CD4-positive, CD25-positive, alpha-beta regulatory T cell (primary cell): ENCODE data around the gene TMEM117. TPM values are rescaled to one million over a fixed set of nuclear protein-coding genes. Genes with fewer than 3 reads are reported as not detected.

Source experiments
- ATAC-seq, 2 donors: fragments of 150-1000 bp; cut with Tn5 transposase; one replicate each; pipeline ENCODE4 v1.10.0; 2021; ENCODE audit warnings: low read depth in 2 of 2, moderate number of reproducible peaks in 2 of 2, moderate library complexity in 1 of 2
- DNase-seq, 3 donors: peaks; one replicate each; pipeline versions ENCODE4 v3.0.0 to v3.0.0-alpha.2; 2012 to 2022; ENCODE audit warnings: mixed read lengths in 1 of 3
- H3K27ac ChIP-seq: one replicate; pipeline ENCODE4 v1.7.0; 2013; ENCODE audit warnings: mild to moderate bottlenecking, low read length; ENCODE audit not compliant: insufficient read depth, poor library complexity, severe bottlenecking
- H3K27me3 ChIP-seq: one replicate; pipeline ENCODE4 v1.7.0; 2013; ENCODE audit warnings: low read length; ENCODE audit not compliant: control insufficient read depth, insufficient read depth
- H3K36me3 ChIP-seq: one replicate; pipeline ENCODE4 v1.7.0; 2013; ENCODE audit warnings: mild to moderate bottlenecking, low read length, moderate library complexity; ENCODE audit not compliant: control insufficient read depth, insufficient read depth
- H3K4me1 ChIP-seq: 2 replicates; pipeline ENCODE4 v1.7.0; 2013; ENCODE audit warnings: mild to moderate bottlenecking, low read length; ENCODE audit not compliant: insufficient read depth, control insufficient read depth, poor library complexity, severe bottlenecking
- H3K4me3 ChIP-seq: one replicate; pipeline ENCODE4 v1.7.0; 2013; ENCODE audit warnings: low read depth, mild to moderate bottlenecking, low read length, moderate library complexity
- H3K9me3 ChIP-seq, 2 experiments: 1 replicate in 1 of 2; 2 replicates in 1 of 2; pipeline ENCODE4 v1.7.0; 2013; ENCODE audit warnings: low read length in 2 of 2, mild to moderate bottlenecking in 1 of 2, moderate library complexity in 1 of 2; ENCODE audit not compliant: control insufficient read depth in 2 of 2
- H3K27ac Mint-ChIP-seq, 3 donors: one replicate each; pipeline ENCODE4 v1.8.0; 2020 to 2022; ENCODE audit warnings: mild to moderate bottlenecking in 3 of 3, mixed read lengths in 3 of 3, moderate library complexity in 2 of 3
- H3K27me3 Mint-ChIP-seq: one replicate; pipeline ENCODE4 v1.8.0; 2022; ENCODE audit warnings: mild to moderate bottlenecking, mixed read lengths
- H3K36me3 Mint-ChIP-seq: one replicate; pipeline ENCODE4 v1.8.0; 2020; ENCODE audit warnings: mixed read lengths
- H3K4me1 Mint-ChIP-seq, 4 donors: one replicate each; pipeline ENCODE4 v1.8.0; 2020 to 2022; ENCODE audit warnings: mixed read lengths in 4 of 4, mild to moderate bottlenecking in 1 of 4
- H3K4me3 Mint-ChIP-seq, 4 donors: one replicate each; pipeline ENCODE4 v1.8.0; 2020 to 2022; ENCODE audit warnings: mild to moderate bottlenecking in 4 of 4, mixed read lengths in 4 of 4, moderate library complexity in 3 of 4
- H3K9me3 Mint-ChIP-seq, 7 donors: one replicate each; pipeline ENCODE4 v1.8.0; 2020 to 2022; ENCODE audit warnings: mixed read lengths in 7 of 7, mild to moderate bottlenecking in 3 of 7, moderate library complexity in 2 of 7
- polyA plus RNA-seq, 4 donors: library from polyadenylated mRNA; unstranded; fragments of 300-500 nt; fragmentation: Illumina TruSeq; gene quantifications; one replicate each; pipeline ENCODE4 v1.2.3, GENCODE V29; 2021
- total RNA-seq: library from RNA; stranded (reverse); gene quantifications from one replicate; pipeline ENCODE4 v1.2.3, GENCODE V29; 2022

The TMEM117 gene
- total and polyA plus RNA-seq, 5 donors from 2014 or later, result 2.4 to 4.7 (median 3.2) TPM

DNA sequence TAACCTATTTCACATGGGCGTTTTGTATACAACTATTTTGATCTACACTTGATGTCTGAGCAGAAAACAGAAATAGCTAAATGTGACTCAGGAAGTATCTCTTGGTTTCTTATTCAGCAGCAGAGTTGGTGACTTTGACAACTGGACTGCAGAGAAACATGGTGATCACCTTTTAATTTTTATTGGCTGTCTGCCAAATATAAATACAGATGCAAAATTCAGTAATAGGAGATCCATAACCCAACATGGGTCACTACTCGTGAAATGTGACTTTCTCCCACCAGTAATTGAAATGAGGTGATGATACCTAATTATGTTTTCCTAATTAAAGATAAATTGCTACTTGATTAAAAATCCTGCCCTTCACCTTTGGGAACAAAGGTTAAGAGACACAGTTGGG, 553.2 kb downstream of the TMEM117 start:
- no peak overlapping the region for H3K27ac ChIP-seq
- no peak for ATAC-seq
- H3K9me3 ChIP-seq, result no peaks in the 10 kb centered on the region
- no peaks in the 10 kb centered on the region for H3K4me1 ChIP-seq
- Mint-ChIP-seq H3K27ac (no peak overlapping the region), H3K36me3 (peaks cover 3% of the 10 kb centered on the region), H3K9me3 (peaks cover 0 to 2% (median 0%) of the 10 kb centered on the region in 7 donors), H3K4me1 (no peaks in the 10 kb centered on the region), H3K27me3 (no peaks in the 10 kb centered on the region), H3K4me3 (no peak overlapping the region)
- DNase-seq, result no peak
- no peaks in the 10 kb centered on the region for H3K27me3 ChIP-seq
- H3K4me3 ChIP-seq, result no peak overlapping the region
- H3K36me3 ChIP-seq, result no peaks in the 10 kb centered on the region

DNA sequence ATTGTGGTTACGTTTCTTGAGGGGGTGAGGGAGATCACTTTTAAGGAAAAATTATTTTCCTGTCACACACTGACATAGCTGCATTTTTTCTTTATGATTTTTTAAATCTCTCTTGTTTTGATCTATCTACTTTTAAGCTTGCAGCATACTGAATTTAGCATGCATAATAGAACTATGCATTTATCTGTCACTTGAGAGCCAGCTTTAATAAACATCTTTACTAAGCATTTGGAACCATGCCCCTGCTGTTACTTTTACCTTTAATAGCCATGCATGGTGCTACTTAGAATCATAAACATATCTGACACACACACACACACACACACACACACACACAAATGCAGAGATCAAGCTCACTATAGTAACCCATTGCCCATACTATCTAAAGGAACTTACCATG, 554.0 kb downstream of the TMEM117 start:
- Histone ChIP-seq H3K27ac (no peak overlapping the region), H3K4me1 (no peaks in the 10 kb centered on the region), H3K9me3 (no peaks in the 10 kb centered on the region), H3K36me3 (no peaks in the 10 kb centered on the region), H3K4me3 (no peak overlapping the region), H3K27me3 (no peaks in the 10 kb centered on the region)
- DNase-seq (no peak), ATAC-seq (no peak)
- Mint-ChIP-seq H3K9me3 (peaks cover 0 to 2% (median 0%) of the 10 kb centered on the region in 7 donors), H3K4me3 (no peak overlapping the region), H3K36me3 (peaks cover 3% of the 10 kb centered on the region), H3K27me3 (no peaks in the 10 kb centered on the region), H3K4me1 (no peaks in the 10 kb centered on the region), H3K27ac (no peak overlapping the region)

DNA sequence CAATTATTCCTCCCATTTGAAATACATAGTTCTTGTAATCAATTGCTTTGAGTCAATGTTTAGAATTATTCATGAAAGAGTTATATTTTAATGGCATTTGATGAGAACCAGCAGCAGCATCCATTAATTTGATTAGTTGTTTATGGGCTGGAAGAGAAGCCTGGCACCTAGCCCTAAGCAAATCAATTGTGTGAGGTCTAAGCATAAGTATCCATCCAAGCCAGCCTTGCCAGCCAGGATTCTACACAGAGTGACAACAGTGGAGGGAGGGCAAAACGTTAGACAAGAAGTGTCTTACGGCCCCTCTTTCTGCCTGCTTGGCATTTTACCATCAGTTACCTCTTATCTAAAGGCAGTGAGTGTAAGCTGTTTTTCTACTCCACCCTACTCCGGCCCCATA, 561.8 kb downstream of the TMEM117 start:
- Histone ChIP-seq H3K4me3 (no peak overlapping the region), H3K36me3 (no peaks in the 10 kb centered on the region), H3K9me3 (no peaks in the 10 kb centered on the region), H3K4me1 (no peaks in the 10 kb centered on the region), H3K27ac (no peak overlapping the region), H3K27me3 (no peaks in the 10 kb centered on the region)
- Mint-ChIP-seq H3K4me3 (no peak overlapping the region), H3K4me1 (no peaks in the 10 kb centered on the region), H3K27me3 (no peaks in the 10 kb centered on the region), H3K9me3 (peaks cover 0 to 10% (median 1%) of the 10 kb centered on the region in 7 donors), H3K27ac (no peak overlapping the region), H3K36me3 (no peaks in the 10 kb centered on the region)
- no peak for ATAC-seq
- no peak for DNase-seq

DNA sequence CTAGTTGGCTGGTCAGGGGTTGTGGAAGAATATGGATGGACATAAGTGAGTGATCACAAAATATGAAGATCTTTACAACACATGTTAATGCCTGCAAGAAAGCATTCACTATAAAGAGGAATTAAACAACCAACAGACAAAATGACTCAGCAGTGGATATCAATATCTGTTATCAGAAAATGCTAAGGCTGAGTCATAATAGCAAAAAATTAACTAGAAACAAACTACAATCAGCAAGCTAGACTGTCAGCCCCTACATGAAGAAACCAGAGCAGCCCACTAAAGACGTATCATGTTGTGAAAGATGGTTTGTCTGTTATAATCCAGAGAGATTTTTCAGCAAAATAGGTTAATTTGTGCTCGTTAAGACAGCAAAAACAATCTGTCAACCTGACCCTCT, 567.3 kb downstream of the TMEM117 start:
- no peak for ATAC-seq
- Histone ChIP-seq H3K4me3 (no peak overlapping the region), H3K27ac (no peak overlapping the region), H3K9me3 (no peaks in the 10 kb centered on the region), H3K36me3 (no peaks in the 10 kb centered on the region), H3K27me3 (no peaks in the 10 kb centered on the region), H3K4me1 (no peaks in the 10 kb centered on the region)
- H3K4me1 Mint-ChIP-seq, result no peaks in the 10 kb centered on the region
- peaks cover 0 to 10% (median 1%) of the 10 kb centered on the region in 7 donors for H3K9me3 Mint-ChIP-seq
- H3K36me3 Mint-ChIP-seq, result no peaks in the 10 kb centered on the region
- no peak overlapping the region for H3K27ac Mint-ChIP-seq
- no peaks in the 10 kb centered on the region for H3K27me3 Mint-ChIP-seq
- DNase-seq, result no peak
- H3K4me3 Mint-ChIP-seq, result no peak overlapping the region

DNA sequence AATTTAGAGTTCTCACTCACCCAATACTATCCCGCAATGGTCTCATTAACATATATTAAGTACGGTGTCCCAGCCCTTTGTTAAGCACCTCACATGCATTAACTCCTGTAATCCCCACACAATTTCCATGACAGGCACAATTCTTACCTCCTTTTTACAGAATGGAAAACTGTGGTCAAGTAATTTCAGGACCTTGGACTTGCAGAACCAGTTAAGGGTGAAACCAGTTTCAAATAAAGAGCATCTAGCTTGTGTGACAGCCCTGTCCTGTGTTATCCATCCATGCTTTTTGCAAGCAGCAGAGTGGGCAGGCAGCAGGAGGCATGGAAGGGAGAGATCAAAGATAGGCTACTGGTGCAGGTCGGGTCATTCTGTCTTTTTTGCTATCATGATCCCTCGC, 569.4 kb downstream of the TMEM117 start:
- H3K4me3 Mint-ChIP-seq, result no peak overlapping the region
- Histone ChIP-seq H3K36me3 (no peaks in the 10 kb centered on the region), H3K4me1 (no peaks in the 10 kb centered on the region), H3K27ac (no peak overlapping the region), H3K4me3 (no peak overlapping the region), H3K27me3 (no peaks in the 10 kb centered on the region), H3K9me3 (no peaks in the 10 kb centered on the region)
- no peaks in the 10 kb centered on the region for H3K27me3 Mint-ChIP-seq
- H3K4me1 Mint-ChIP-seq, result no peaks in the 10 kb centered on the region
- no peak overlapping the region for H3K27ac Mint-ChIP-seq
- DNase-seq, result no peak
- no peaks in the 10 kb centered on the region for H3K36me3 Mint-ChIP-seq
- H3K9me3 Mint-ChIP-seq, result peaks cover 0 to 10% (median 1%) of the 10 kb centered on the region in 7 donors
- ATAC-seq, result no peak

DNA sequence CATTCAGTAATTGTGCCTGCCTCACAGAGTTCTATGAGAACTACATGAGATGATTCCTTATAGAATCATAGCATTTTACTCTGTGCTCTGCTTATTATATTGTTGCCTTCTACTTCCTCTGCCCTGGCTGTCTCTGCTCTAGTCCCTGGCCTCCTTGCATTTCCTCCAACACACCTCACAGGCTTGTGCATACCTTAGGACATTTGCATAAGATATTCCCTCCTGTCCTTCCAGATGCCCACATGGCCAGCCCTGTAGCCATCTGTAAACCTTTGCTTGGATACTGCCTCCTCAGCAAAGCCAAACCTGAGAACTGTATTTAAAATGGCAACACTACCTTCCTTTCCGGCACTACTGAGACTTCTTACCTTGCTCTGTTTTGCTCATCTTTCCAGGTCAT, 586.7 kb downstream of the TMEM117 start:
- H3K27ac ChIP-seq, result no peak overlapping the region
- DNase-seq (no peak), ATAC-seq (no peak)
- Mint-ChIP-seq H3K4me1 (no peaks in the 10 kb centered on the region), H3K9me3 (peaks cover 0 to 2% (median 0%) of the 10 kb centered on the region in 7 donors), H3K27me3 (no peaks in the 10 kb centered on the region), H3K27ac (no peak overlapping the region), H3K4me3 (no peak overlapping the region), H3K36me3 (no peaks in the 10 kb centered on the region)
- no peaks in the 10 kb centered on the region for H3K36me3 ChIP-seq
- no peak overlapping the region for H3K4me3 ChIP-seq
- H3K27me3 ChIP-seq, result no peaks in the 10 kb centered on the region
- no peaks in the 10 kb centered on the region for H3K9me3 ChIP-seq
- no peaks in the 10 kb centered on the region for H3K4me1 ChIP-seq

DNA sequence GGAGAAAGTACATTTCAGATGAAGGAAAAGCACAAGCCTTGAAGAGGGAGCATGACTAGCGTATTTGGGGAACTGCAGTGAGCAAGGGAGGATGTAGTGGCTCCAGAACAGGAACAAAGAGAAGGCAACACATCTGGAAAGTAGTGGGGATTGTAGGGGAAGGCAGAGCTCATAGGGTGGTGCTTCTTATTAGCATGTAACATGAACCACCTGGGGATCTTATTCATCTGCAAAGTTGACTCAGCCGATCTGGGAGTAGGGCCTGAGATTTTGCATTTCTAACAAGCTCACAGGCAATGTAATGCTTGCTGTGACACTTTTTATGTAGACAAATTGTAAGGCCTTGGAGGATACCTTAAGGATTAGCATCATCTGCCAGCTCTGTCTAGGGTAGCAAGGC, 592.9 kb downstream of the TMEM117 start:
- Mint-ChIP-seq H3K4me3 (no peak overlapping the region), H3K9me3 (peaks cover 0 to 2% (median 0%) of the 10 kb centered on the region in 7 donors), H3K36me3 (no peaks in the 10 kb centered on the region), H3K4me1 (no peaks in the 10 kb centered on the region), H3K27ac (no peak overlapping the region), H3K27me3 (no peaks in the 10 kb centered on the region)
- Histone ChIP-seq H3K4me1 (no peaks in the 10 kb centered on the region), H3K4me3 (no peak overlapping the region), H3K27ac (no peak overlapping the region), H3K9me3 (no peaks in the 10 kb centered on the region), H3K36me3 (no peaks in the 10 kb centered on the region), H3K27me3 (no peaks in the 10 kb centered on the region)
- no peak for DNase-seq
- no peak for ATAC-seq

DNA sequence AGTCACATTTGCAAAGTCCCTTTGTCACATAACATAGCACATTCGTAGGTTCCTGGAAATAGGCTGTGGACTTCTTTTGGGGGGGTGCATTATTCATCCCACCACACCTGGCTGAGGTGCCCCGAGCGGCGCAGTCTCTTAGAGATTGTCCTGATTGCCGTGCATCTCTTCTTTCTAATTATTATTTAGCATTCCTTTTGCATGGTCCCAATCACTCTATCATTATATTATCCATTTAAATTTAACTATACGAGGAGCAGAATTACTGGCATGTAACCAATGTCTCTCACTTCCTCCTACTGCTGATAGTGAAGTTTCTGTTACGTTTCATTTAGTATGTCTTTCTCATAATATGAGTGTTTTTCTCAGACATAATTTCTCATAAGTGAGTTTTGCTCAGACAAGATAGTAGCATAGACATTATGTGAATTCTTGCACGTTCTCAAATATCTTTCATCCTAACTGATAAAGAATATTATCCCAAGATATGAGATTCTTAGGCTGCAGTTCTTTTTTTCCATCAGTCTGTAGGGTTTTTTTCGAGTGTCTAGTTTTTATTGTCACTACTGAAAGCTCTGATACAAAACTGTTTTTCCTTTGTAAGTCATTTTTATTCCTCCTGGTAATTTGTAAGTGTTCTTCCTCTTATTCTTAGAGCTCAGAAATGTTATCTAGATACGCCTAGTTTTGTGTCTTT, 595.9 kb downstream of the TMEM117 start:
- no peaks in the 10 kb centered on the region for H3K27me3 ChIP-seq
- Mint-ChIP-seq H3K4me1 (no peaks in the 10 kb centered on the region), H3K27ac (no peak overlapping the region), H3K4me3 (no peak overlapping the region), H3K36me3 (no peaks in the 10 kb centered on the region), H3K27me3 (no peaks in the 10 kb centered on the region), H3K9me3 (peaks cover 0 to 7% (median 0%) of the 10 kb centered on the region in 7 donors)
- DNase-seq, result no peak
- no peaks in the 10 kb centered on the region for H3K4me1 ChIP-seq
- H3K36me3 ChIP-seq, result no peaks in the 10 kb centered on the region
- ATAC-seq, result no peak
- no peak overlapping the region for H3K4me3 ChIP-seq
- H3K27ac ChIP-seq, result no peak overlapping the region
- no peaks in the 10 kb centered on the region for H3K9me3 ChIP-seq
